HG03575 (cell line): ENCODE measurements around the gene ATAT1.

ENCODE experiments used
- ATAC-seq: cut with Tn5 transposase; IDR thresholded peaks from one replicate; pipeline ENCODE4 v1.9.1; 2021; ENCODE audit not compliant: unreplicated experiment, insufficient number of reproducible peaks, low FRiP score; ENCODE audit errors: extremely low read depth

Gene ATAT1

GRCh38 chr6:30691208-30691847 lies 64.7 kb downstream of the ATAT1 start:
- ATAC-seq = no peak
